DOHH2 (cell line): ENCODE results near the gene SS18L1.
A peak's percentile ranks its signal among the peaks of the same experiment; 100 is the strongest.

Experiments
- H3F3A ChIP-seq: fragments of 200-600 bp; sonication (generic), shearing (Covaris generic); 2 replicates; pipeline ENCODE4 v1.6.0; 2016; ENCODE audit warnings: antibody characterized with exemption, mild to moderate bottlenecking; ENCODE audit not compliant: control insufficient read depth, insufficient read depth
- H3K27ac ChIP-seq: fragments of 200-600 bp; sonication (generic); 2 replicates; pipeline ENCODE4 v1.5.1; 2014; ENCODE audit warnings: low read depth, mild to moderate bottlenecking, low read length, moderate library complexity
- H3K27me3 ChIP-seq: fragments of 200-600 bp; sonication (generic); 2 replicates; pipeline ENCODE4 v1.6.1; 2014; ENCODE audit warnings: mild to moderate bottlenecking, low read length, mixed read lengths; ENCODE audit not compliant: control insufficient read depth
- H3K36me3 ChIP-seq: fragments of 200-600 bp; sonication (generic); 2 replicates; pipeline ENCODE4 v1.6.1; 2014; ENCODE audit warnings: mild to moderate bottlenecking, low read length, moderate library complexity, mixed read lengths; ENCODE audit not compliant: control insufficient read depth
- H3K4me1 ChIP-seq: fragments of 200-600 bp; sonication (generic); 2 replicates; pipeline ENCODE4 v1.6.1; 2014; ENCODE audit warnings: mild to moderate bottlenecking, low read length, mixed read lengths; ENCODE audit not compliant: control insufficient read depth
- H3K4me2 ChIP-seq: fragments of 200-600 bp; sonication (generic); 2 replicates; pipeline ENCODE4 v1.6.0; 2014; ENCODE audit warnings: mild to moderate bottlenecking, low read length, moderate library complexity
- H3K4me3 ChIP-seq: fragments of 200-600 bp; sonication (generic); 2 replicates; pipeline ENCODE4 v1.5.1; 2014; ENCODE audit warnings: mild to moderate bottlenecking, low read length, mixed read lengths
- H3K79me2 ChIP-seq: fragments of 200-600 bp; sonication (generic); 2 replicates; pipeline ENCODE4 v1.6.1; 2014; ENCODE audit warnings: mild to moderate bottlenecking, low read length, mixed read lengths; ENCODE audit not compliant: control insufficient read depth
- H3K9me2 ChIP-seq: fragments of 200-600 bp; sonication (generic); replicated peaks from 2 replicates; pipeline ENCODE4 v1.6.1; 2014; ENCODE audit warnings: mild to moderate bottlenecking, low read length, mixed read lengths; ENCODE audit not compliant: control insufficient read depth
- H3K9me3 ChIP-seq: fragments of 200-600 bp; sonication (generic); 2 replicates; pipeline ENCODE4 v1.6.1; 2014; ENCODE audit warnings: antibody characterized with exemption, low read length, mixed read lengths; ENCODE audit not compliant: control insufficient read depth, insufficient read depth
- H4K20me1 ChIP-seq: fragments of 200-600 bp; sonication (generic); 2 replicates; pipeline ENCODE4 v1.6.0; 2014; ENCODE audit warnings: low read depth, mild to moderate bottlenecking, antibody characterized with exemption, low read length, moderate library complexity; ENCODE audit not compliant: control insufficient read depth, insufficient read depth
- CTCF ChIP-seq: fragments of 200-600 bp; sonication (generic); IDR thresholded peaks from one replicate; pipeline ENCODE4 v1.5.1; 2014; ENCODE audit warnings: antibody characterized with exemption, mild to moderate bottlenecking, low read depth, low read length; ENCODE audit not compliant: poor library complexity, severe bottlenecking
- EZH2phosphoT487 ChIP-seq: fragments of 200-600 bp; sonication (generic); IDR thresholded peaks from 2 replicates; pipeline ENCODE4 v1.6.1; 2017; ENCODE audit warnings: borderline replicate concordance, mild to moderate bottlenecking, antibody characterized with exemption, low read length, moderate library complexity, mixed read lengths

Gene SS18L1

DNA sequence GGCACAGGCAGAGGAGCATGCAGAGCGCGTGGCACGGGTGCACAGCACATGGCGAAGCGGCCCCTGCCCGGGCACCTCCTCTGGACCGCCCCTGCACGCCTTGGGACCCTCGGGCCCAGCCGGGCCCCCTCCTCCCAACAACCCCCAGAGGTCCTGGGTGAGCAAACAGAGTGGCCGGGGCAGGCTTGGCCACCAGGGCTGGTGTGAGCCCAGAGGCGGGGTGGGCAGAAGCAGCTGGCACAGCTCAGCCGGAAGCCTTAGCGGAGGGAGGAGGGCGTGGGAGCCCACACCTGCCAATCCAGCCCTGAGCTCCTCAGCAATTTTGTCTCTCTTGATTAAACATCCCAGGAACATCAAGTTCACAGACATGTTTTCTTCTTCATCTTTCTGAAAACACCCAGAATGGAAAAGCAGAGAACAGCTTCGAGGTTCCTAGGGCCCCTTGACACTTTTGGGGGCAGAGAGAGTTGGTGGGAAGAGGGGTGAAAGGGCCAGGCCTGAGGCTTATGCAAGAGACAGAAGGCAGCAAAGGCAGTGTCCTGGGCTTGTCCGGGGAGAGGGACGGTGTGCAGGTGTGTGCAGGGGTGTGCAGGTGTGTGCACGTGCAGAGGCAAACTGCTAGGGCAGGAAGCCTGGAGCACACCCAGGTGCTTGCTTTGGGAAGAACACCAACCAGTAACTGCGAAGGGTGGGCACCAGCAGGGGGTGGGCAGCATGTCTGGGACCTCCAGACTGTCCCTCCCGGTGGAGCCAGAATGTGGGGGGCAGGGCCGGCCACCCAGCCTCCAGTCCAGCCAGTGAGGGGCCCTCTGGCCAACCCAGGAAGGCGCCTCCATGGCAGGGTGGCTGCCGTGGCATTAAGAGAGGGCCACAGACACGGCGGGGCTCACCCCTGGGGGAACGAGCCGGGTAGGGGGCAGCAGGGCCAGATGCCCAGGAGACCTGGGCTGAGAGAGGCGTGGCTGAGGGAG lies 71.7 kb downstream of the SS18L1 start:
- Histone ChIP-seq H3K9me3 (no peaks in the 10 kb centered on the region), H3K27ac (no peak overlapping the region), H4K20me1 (0 out of 2 replicates have a peak, but pooled peaks cover 4% of the 10 kb centered on the region), H3F3A (no peaks in the 10 kb centered on the region), H3K27me3 (peaks cover 33% of the 10 kb centered on the region), H3K4me2 (no peak overlapping the region), H3K36me3 (no peaks in the 10 kb centered on the region), H3K9me2 (no peaks in the 10 kb centered on the region), H3K79me2 (no peaks in the 10 kb centered on the region), H3K4me3 (no peak overlapping the region), H3K4me1 (peaks cover 51% of the 10 kb centered on the region)
- no peak for TF ChIP-seq EZH2phosphoT487
- TF ChIP-seq CTCF, result no peak

DNA sequence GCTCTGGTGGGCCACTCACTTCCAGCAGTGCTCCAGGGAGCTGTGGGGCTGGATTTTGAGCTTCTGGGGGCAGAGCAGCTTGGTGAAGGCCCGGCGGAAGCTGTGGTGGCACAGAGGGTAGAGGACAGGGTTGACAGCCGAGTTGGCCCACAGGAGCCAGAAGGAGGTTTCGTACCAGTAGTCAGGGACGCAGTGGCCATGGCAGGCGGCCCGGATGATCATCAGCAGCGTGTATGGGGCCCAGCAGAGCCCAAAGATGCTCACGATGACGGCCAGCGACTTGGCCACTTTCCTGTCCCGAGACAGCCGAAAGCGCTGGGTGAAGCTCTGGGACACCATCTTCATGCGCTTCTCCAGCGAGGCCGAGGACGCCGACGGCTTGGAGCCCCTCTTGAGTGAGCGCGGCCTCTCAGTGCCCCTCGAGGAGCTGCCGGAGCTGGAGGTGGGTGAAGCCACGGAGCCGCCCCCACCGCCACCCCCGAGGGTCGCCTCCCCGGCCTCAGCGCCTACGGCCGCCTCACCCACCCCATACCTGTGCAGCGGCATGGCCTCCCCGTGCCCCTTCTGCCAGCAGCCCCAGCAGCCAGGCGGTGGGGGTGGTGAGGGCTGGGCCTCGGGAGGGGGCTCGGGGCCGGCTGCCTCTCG lies 72.5 kb downstream of the SS18L1 start:
- Histone ChIP-seq H3K9me3 (no peaks in the 10 kb centered on the region), H3K4me3 (no peak overlapping the region), H4K20me1 (peaks cover 9% of the 10 kb centered on the region; the same call in 1 of the 2 replicates), H3K4me2 (0 out of 2 replicates have a peak overlapping the region, but pooled peaks have one; percentile 17), H3K4me1 (peaks cover 54% of the 10 kb centered on the region), H3K79me2 (no peaks in the 10 kb centered on the region), H3K36me3 (no peaks in the 10 kb centered on the region), H3F3A (no peaks in the 10 kb centered on the region), H3K27ac (no peak overlapping the region), H3K27me3 (peaks cover 37% of the 10 kb centered on the region), H3K9me2 (no peaks in the 10 kb centered on the region)
- TF ChIP-seq CTCF (no peak), EZH2phosphoT487 (no peak)

- Histone ChIP-seq H3K4me3 (no peak overlapping the region), H3K36me3 (no peaks in the 10 kb centered on the region), H3K9me2 (no peaks in the 10 kb centered on the region), H4K20me1 (peaks cover 9% of the 10 kb centered on the region; the same call in 1 of the 2 replicates), H3K4me2 (peak overlapping the region; percentile 17), H3K4me1 (peaks cover 54% of the 10 kb centered on the region), H3K9me3 (no peaks in the 10 kb centered on the region), H3K27me3 (peaks cover 45% of the 10 kb centered on the region), H3K27ac (no peak overlapping the region), H3F3A (no peaks in the 10 kb centered on the region), H3K79me2 (no peaks in the 10 kb centered on the region)
- TF ChIP-seq CTCF, result no peak
- TF ChIP-seq EZH2phosphoT487, result no peak
Observed at GRCh38 chr20:62216636-62217566, 73.3 kb downstream of the SS18L1 start.
